ENCODE data around the gene PRDX6.

PRDX6 gene

DNA sequence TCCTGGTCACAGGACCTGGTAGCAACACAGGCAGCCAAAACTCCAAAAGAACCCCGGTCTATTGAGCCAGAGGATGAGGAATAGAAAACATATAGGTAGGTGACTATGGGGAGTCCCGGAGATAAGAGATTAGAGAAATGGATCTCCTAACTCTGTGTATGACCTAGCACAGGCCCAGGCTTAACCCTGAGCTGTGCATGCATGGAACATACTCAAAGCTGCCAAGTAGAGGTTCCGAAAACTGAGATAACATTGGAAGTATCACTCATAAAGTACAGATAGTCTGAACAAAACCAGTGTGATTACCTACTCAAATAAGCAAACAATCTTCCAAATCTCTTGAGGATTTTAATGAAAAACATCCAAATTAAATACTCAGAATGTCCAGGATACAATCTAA lies 31.5 kb upstream of the PRDX6 start:
- H3K27me3 ChIP-seq (replicated peaks; ENCODE audit: control insufficient read depth, insufficient read depth, low read length), result no peaks in the 10 kb centered on the region
- no peak for DNase-seq (ENCODE audit: extremely low read depth, insufficient read length)
- H3K36me3 ChIP-seq (ENCODE audit: control insufficient read depth, insufficient read depth, low read length), result no peaks in the 10 kb centered on the region
- H3K4me3 ChIP-seq (replicated peaks; ENCODE audit: low read depth, low read length), result no peak overlapping the region
- no peak for TF ChIP-seq CTCF (IDR thresholded peaks at IDR 0.05; ENCODE audit: insufficient read depth, low read length, poor library complexity, severe bottlenecking)

DNA sequence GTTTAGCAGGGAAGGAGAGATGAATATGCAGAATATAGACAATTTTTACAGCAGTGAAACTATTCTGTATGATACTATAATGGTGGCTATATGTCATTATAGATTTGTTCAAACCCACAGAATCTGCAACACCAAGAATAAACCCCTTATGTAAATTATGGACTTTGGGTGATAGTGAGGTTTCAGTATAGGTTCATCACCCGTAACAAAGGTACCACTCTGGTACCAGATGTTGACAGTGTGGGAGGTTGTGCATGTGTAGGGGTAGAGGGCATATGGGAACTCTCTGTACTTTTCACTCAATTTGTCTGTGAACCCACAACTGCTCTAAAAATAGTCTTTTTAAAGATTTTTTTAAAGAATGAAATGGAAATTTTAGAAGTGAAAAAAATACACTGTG lies 29.9 kb upstream of the PRDX6 start:
- TF ChIP-seq CTCF (IDR thresholded peaks at IDR 0.05; ENCODE audit: insufficient read depth, low read length, poor library complexity, severe bottlenecking), result no peak
- peak; percentile 19 for DNase-seq (ENCODE audit: extremely low read depth, insufficient read length)
- Histone ChIP-seq H3K4me3 (replicated peaks; ENCODE audit: low read depth, low read length) (no peak overlapping the region), H3K36me3 (ENCODE audit: control insufficient read depth, insufficient read depth, low read length) (no peaks in the 10 kb centered on the region), H3K27me3 (replicated peaks; ENCODE audit: control insufficient read depth, insufficient read depth, low read length) (no peaks in the 10 kb centered on the region)

- no peak for DNase-seq (ENCODE audit: extremely low read depth, insufficient read length)
- Histone ChIP-seq H3K4me3 (replicated peaks; ENCODE audit: low read depth, low read length) (no peak overlapping the region), H3K27me3 (replicated peaks; ENCODE audit: control insufficient read depth, insufficient read depth, low read length) (no peaks in the 10 kb centered on the region), H3K36me3 (ENCODE audit: control insufficient read depth, insufficient read depth, low read length) (no peaks in the 10 kb centered on the region)
- TF ChIP-seq CTCF (IDR thresholded peaks at IDR 0.05; ENCODE audit: insufficient read depth, low read length, poor library complexity, severe bottlenecking), result no peak
Observed at GRCh38 chr1:173448945-173449344, 28.2 kb upstream of the PRDX6 start.

GRCh38 chr1:173451981-173452380 lies 25.2 kb upstream of the PRDX6 start:
- Histone ChIP-seq H3K27me3 (replicated peaks; ENCODE audit: control insufficient read depth, insufficient read depth, low read length) (no peaks in the 10 kb centered on the region), H3K4me3 (replicated peaks; ENCODE audit: low read depth, low read length) (no peak overlapping the region), H3K36me3 (ENCODE audit: control insufficient read depth, insufficient read depth, low read length) (no peaks in the 10 kb centered on the region)
- TF ChIP-seq CTCF (IDR thresholded peaks at IDR 0.05; ENCODE audit: insufficient read depth, low read length, poor library complexity, severe bottlenecking), result no peak
- no peak for DNase-seq (ENCODE audit: extremely low read depth, insufficient read length)

GRCh38 chr1:173453982-173454381 lies 23.2 kb upstream of the PRDX6 start:
- DNase-seq (ENCODE audit: extremely low read depth, insufficient read length), result no peak
- Histone ChIP-seq H3K4me3 (replicated peaks; ENCODE audit: low read depth, low read length) (no peak overlapping the region), H3K27me3 (replicated peaks; ENCODE audit: control insufficient read depth, insufficient read depth, low read length) (no peaks in the 10 kb centered on the region), H3K36me3 (ENCODE audit: control insufficient read depth, insufficient read depth, low read length) (no peaks in the 10 kb centered on the region)
- no peak for TF ChIP-seq CTCF (IDR thresholded peaks at IDR 0.05; ENCODE audit: insufficient read depth, low read length, poor library complexity, severe bottlenecking)

- no peaks in the 10 kb centered on the region for H3K36me3 ChIP-seq (ENCODE audit: control insufficient read depth, insufficient read depth, low read length)
- H3K27me3 ChIP-seq (replicated peaks; ENCODE audit: control insufficient read depth, insufficient read depth, low read length), result no peaks in the 10 kb centered on the region
- no peak for DNase-seq (ENCODE audit: extremely low read depth, insufficient read length)
- TF ChIP-seq CTCF (IDR thresholded peaks at IDR 0.05; ENCODE audit: insufficient read depth, low read length, poor library complexity, severe bottlenecking), result no peak
- H3K4me3 ChIP-seq (replicated peaks; ENCODE audit: low read depth, low read length), result no peak overlapping the region
Observed at GRCh38 chr1:173454966-173455524, 22.1 kb upstream of the PRDX6 start.
